GM13977 (cell line): ENCODE data around the gene AOX1.

ENCODE experiments used
- DNase-seq: peaks from one replicate; pipeline ENCODE4 v3.0.0; 2012; ENCODE audit warnings: low spot score
- in situ Hi-C: fragments of 300-500 bp; cut with MboI; formaldehyde crosslinking; loops from one replicate; pipeline ENCODE4 v1.12.0; 2022; ENCODE audit warnings: low sequenced_read_pairs, low pct_unique_long_range_greater_than_20kb, mixed read lengths, inconsistent platforms; ENCODE audit not compliant: unreplicated experiment
- TF ChIP-seq, protein P1 (sequence below): IDR thresholded peaks from 2 replicates; pipeline ENCODE4 v1.5.1; 2012; ENCODE audit warnings: mild to moderate bottlenecking, control low read depth; ENCODE audit not compliant: insufficient read depth; ENCODE audit errors: extremely low read depth, missing control alignments

The AOX1 gene

DNA sequence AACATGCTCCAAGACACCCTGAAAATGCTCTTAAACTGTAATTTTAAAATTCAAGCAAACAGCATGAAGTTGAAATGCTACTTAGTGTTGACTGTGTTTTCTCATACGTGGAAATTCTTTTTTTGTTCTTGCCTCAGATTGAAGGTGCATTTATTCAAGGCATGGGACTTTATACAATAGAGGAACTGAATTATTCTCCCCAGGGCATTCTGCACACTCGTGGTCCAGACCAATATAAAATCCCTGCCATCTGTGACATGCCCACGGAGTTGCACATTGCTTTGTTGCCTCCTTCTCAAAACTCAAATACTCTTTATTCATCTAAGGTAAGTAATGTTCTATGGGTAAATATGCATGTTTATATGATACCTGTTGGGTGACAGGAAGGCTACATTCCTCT, 82.7 kb downstream of the AOX1 start:
- TF ChIP-seq, protein P1, sequence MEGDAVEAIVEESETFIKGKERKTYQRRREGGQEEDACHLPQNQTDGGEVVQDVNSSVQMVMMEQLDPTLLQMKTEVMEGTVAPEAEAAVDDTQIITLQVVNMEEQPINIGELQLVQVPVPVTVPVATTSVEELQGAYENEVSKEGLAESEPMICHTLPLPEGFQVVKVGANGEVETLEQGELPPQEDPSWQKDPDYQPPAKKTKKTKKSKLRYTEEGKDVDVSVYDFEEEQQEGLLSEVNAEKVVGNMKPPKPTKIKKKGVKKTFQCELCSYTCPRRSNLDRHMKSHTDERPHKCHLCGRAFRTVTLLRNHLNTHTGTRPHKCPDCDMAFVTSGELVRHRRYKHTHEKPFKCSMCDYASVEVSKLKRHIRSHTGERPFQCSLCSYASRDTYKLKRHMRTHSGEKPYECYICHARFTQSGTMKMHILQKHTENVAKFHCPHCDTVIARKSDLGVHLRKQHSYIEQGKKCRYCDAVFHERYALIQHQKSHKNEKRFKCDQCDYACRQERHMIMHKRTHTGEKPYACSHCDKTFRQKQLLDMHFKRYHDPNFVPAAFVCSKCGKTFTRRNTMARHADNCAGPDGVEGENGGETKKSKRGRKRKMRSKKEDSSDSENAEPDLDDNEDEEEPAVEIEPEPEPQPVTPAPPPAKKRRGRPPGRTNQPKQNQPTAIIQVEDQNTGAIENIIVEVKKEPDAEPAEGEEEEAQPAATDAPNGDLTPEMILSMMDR, result no peak
- no peak for DNase-seq
- in situ Hi-C loops, result no loop called here

DNA sequence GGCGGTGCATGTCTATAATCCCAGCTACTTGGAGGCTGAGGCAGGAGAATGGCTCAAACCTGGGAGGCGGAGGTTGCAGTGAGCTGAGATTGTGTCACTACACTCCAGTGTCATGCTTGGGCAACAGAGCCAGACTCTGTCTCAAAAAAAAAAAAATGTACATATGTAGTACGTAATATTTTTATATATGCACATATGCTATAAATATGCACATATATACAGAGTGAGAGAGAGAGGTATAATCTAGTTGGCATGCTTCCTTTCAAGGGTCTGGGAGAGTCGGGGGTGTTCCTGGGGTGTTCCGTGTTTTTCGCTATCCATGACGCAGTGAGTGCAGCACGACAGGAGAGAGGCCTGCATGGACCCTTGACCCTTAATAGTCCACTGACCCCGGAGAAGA, 83.5 kb downstream of the AOX1 start:
- in situ Hi-C loops, result no loop called here
- no peak for DNase-seq

DNA sequence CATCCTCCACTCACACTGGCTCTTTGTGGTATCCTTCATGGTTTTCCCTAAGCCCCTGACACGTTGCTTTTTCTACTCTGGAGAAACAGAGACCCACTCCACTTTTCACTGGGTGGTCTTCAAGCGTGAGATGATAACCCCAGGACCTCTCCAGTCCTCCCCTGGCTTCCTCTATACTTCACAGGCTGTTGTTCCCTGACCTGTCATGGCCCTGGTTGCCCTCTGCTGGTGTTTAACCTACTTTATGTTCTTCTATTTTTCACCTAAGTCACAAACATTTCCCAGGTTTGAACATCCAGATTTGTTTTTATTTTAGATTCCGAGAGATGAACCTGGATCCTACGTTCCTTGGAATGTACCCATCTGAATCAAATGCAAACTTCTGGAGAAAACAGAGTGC, 84.5 kb downstream of the AOX1 start:
- in situ Hi-C loops, result no loop called here

More for the DNA sequence above, 83.5 kb downstream of the AOX1 start:
- TF ChIP-seq, protein P1, result no peak

DNA sequence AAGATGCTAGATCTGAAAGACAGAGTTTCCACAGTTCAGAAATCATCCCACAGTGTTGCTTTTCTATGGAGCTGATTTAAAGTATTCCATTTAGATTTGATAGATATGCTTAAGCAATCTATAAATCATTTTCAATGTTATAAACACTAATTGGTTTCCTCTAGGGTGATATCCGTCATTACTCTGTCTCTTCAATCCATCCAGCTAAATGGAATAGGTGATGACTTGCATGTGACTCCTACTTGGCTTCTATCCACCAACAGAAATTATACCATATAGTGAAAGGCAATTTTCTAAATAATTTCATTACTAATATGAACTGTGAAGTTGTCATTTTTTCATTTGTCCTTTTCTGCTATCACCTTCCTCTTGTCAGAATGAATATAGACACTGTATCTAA, 84.9 kb downstream of the AOX1 start:
- in situ Hi-C loops, result no loop called here
- TF ChIP-seq, protein P1, result no peak
- no peak for DNase-seq

More for the DNA sequence above, 84.5 kb downstream of the AOX1 start:
- TF ChIP-seq, protein P1, result peak; percentile 15
- DNase-seq, result no peak

DNA sequence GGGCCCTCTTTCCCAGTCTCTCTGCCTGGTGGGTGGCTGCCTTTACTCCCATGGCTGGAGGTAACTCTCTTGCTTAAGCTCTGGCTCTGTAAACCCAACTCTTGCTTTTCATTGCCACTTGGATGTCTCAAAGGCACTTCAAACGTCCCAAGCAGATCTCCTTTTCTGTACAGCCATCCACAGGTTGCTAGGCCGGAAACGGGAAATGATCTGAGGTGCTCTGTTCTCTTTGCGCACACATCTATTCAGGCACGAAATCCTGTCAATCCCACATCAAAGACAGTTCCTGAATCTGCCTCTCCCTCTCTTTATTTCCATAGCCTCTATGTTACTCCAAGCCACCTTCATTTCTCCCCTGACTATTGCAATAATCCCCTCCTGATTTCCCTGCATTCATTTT, 87.4 kb downstream of the AOX1 start:
- in situ Hi-C loops, result no loop called here
- TF ChIP-seq, protein P1, result no peak
- DNase-seq, result no peak

DNA sequence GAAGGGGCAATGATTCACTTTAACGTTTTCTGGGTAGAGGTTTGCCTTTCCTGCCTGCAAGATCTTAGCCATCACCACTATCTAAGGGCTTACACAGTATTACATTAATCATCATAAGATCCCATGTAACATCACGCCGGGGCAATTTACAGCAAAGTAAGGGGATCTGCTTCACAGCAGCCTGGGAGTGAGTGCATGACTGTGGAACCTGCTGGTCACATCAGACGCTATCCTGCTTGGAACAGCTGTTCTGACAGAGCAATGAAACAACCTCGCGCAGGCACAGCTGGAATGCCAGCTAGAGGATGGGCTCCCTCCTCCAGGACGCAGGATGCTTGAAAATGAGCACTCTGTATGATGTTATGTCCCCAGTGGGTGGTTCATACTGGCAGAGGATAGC, 89.0 kb downstream of the AOX1 start:
- TF ChIP-seq, protein P1, result no peak
- in situ Hi-C loops, result no loop called here
- DNase-seq, result no peak

DNA sequence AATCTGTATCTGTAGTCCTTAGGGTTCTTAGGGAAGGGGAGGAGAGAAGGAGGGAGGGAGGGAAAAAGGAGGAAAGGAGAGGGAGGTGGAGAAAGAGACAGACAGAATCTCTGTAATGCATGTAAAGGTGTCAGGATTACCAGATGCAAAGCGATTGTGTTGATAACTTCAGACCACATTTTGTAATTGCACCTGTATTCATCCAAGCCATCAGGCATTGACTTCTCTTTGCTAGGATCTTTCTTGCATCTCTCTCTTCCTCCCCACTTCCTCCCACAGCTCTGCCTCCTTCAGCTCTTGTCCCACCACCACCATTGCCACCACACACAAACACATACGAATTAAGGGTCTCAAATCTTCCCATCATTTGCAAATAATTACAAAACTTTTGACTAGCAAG, 91.4 kb downstream of the AOX1 start:
- TF ChIP-seq, protein P1, result no peak
- in situ Hi-C loops, result no loop called here
- DNase-seq, result no peak
